ENCODE measurements around the gene DEFB121.

DNA sequence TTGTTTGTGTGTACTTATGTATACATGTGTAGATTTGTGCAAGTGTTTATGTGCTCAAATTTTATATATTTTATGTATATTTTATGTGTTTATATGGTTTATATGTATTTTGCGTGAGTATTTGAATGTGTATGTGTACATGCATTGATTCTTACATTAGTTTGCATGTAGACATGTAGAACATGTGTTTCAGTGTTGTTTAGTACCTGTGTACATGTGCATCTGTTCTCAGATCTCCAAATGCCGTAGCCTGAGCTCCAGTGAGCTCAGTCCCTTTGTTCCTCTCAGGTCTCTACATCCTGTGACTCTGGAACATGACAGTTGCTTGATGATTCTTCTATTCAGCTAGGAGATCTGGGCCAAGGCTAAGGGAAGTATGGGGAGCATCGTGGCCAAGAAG, 11.1 kb downstream of the DEFB121 start:
- TF ChIP-seq, protein P1, sequence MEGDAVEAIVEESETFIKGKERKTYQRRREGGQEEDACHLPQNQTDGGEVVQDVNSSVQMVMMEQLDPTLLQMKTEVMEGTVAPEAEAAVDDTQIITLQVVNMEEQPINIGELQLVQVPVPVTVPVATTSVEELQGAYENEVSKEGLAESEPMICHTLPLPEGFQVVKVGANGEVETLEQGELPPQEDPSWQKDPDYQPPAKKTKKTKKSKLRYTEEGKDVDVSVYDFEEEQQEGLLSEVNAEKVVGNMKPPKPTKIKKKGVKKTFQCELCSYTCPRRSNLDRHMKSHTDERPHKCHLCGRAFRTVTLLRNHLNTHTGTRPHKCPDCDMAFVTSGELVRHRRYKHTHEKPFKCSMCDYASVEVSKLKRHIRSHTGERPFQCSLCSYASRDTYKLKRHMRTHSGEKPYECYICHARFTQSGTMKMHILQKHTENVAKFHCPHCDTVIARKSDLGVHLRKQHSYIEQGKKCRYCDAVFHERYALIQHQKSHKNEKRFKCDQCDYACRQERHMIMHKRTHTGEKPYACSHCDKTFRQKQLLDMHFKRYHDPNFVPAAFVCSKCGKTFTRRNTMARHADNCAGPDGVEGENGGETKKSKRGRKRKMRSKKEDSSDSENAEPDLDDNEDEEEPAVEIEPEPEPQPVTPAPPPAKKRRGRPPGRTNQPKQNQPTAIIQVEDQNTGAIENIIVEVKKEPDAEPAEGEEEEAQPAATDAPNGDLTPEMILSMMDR (optimal IDR thresholded peaks at IDR 0.05 in 1 of 3, IDR thresholded peaks at IDR 0.05 in 1 of 3, conservative IDR thresholded peaks at IDR 0.05 in 1 of 3; ENCODE audit: extremely low read depth in 1 of 3, insufficient read depth in 2 of 3, low read length in 3 of 3): no peak
- TF ChIP-seq EZH2 (IDR thresholded peaks at IDR 0.05; ENCODE audit: low read length): no peak

All from keratinocyte (primary cell).